Thyroid gland (tissue), 4 donors: ENCODE data around the gene ABCC6.

Experiments used
- CTCF ChIP-seq, 6 experiments: fragments of 200-600 bp in 3 of 6; fragments of 450-650 bp in 3 of 6; sonication (generic) in 3 of 6; IDR thresholded peaks; one replicate each; pipeline ENCODE4 v1.5.1; 2016 to 2019; ENCODE audit warnings: antibody characterized with exemption in 6 of 6, mild to moderate bottlenecking in 2 of 6, inconsistent platforms in 1 of 6, moderate library complexity in 1 of 6
- POLR2A ChIP-seq, 2 donors: fragments of 450-650 bp; IDR thresholded peaks; one replicate each; pipeline ENCODE4 v1.6.1; 2017; ENCODE audit warnings: antibody characterized with exemption in 2 of 2, mild to moderate bottlenecking in 2 of 2, moderate library complexity in 1 of 2

- TF ChIP-seq CTCF (IDR thresholded peaks at IDR 0.05) (no peak), POLR2A (IDR thresholded peaks at IDR 0.05) (no peak)
Observed at GRCh38 chr16:16188827-16189226, 34.5 kb downstream of the ABCC6 start.
